Gastrocnemius medialis (tissue), 4 donors: Measurements from ENCODE around the gene MEDAG.

Experiments
- POLR2A ChIP-seq, 2 donors: fragments of 450-650 bp; IDR thresholded peaks; one replicate each; pipeline ENCODE4 v1.6.1; 2017; ENCODE audit warnings: antibody characterized with exemption in 2 of 2, mild to moderate bottlenecking in 2 of 2, moderate library complexity in 2 of 2
- TF ChIP-seq, protein P1 (sequence below), 5 experiments: fragments of 450-650 bp in 3 of 5; fragments of 200-600 bp in 2 of 5; sonication (generic) in 2 of 5; IDR thresholded peaks in 4 of 5; conservative IDR thresholded peaks in 1 of 5; 1 replicate in 4 of 5; 2 replicates in 1 of 5; pipeline ENCODE4 v1.5.1; 2016 to 2019; ENCODE audit warnings: antibody characterized with exemption in 5 of 5, mild to moderate bottlenecking in 3 of 5, moderate library complexity in 3 of 5

DNA sequence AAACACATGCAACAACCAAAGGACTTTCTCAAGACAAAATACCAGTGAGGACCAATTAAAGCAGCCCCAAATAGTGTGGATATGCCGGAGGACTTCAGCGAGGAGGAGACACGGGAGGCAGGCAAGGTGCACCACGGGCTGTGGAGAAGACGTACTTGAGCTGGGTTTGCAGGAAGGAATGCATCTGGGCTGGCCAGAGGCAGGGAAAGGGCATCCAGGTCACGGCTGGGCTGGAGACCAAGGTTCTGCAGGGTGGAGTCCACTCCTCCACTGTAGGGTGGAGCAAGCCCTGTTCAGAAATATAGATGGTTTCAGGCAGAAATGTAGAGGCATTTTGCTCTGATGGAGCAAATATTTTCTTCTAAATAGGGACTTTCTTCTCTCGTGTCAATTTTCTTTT is 36.6 kb upstream of the MEDAG start:
- TF ChIP-seq, protein P1, sequence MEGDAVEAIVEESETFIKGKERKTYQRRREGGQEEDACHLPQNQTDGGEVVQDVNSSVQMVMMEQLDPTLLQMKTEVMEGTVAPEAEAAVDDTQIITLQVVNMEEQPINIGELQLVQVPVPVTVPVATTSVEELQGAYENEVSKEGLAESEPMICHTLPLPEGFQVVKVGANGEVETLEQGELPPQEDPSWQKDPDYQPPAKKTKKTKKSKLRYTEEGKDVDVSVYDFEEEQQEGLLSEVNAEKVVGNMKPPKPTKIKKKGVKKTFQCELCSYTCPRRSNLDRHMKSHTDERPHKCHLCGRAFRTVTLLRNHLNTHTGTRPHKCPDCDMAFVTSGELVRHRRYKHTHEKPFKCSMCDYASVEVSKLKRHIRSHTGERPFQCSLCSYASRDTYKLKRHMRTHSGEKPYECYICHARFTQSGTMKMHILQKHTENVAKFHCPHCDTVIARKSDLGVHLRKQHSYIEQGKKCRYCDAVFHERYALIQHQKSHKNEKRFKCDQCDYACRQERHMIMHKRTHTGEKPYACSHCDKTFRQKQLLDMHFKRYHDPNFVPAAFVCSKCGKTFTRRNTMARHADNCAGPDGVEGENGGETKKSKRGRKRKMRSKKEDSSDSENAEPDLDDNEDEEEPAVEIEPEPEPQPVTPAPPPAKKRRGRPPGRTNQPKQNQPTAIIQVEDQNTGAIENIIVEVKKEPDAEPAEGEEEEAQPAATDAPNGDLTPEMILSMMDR (IDR thresholded peaks at IDR 0.05 in 4 of 5, conservative IDR thresholded peaks at IDR 0.05 in 1 of 5) = no peak
- TF ChIP-seq POLR2A (IDR thresholded peaks at IDR 0.05) = no peak
